ENCODE results near the gene OR10H1.

The OR10H1 gene

GRCh38 chr19:15759962-15760565, 55.4 kb downstream of the OR10H1 start:
- no peak for DNase-seq

GRCh38 chr19:15758379-15758778, 57.1 kb downstream of the OR10H1 start:
- DNase-seq = no peak
